NCI-H82 treated with DMSO at 0.1 percent for 48 hours (cell line): ENCODE measurements around the gene FBXO30.

Experiments used
- DNase-seq: peaks from one replicate; lab custom pipeline; 2025; ENCODE audit not compliant: unreplicated experiment; lab: John Stamatoyannopoulos, UW

Gene FBXO30

DNA sequence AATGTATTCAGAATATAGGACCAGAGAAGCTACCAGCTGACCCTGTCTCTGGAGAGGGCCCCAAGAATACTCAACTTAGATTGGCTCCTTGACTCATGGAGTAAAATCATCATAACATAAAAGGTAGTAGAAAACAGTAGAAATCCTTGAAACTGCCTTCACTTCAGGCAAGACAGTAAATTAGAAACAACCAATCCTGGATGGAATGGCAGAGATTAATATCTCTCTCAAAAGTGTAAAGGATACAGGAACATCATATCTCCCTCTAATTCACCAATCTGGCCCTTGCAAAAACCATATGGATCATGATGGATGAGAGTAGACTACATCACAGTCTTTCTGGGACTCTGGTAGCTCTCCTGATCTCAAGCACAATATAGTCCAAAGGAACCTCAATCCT is 58.9 kb downstream of the FBXO30 start:
- no peak for DNase-seq

GRCh38 chr6:145752638-145753037 is 62.0 kb downstream of the FBXO30 start:
- no peak for DNase-seq

- DNase-seq, result no peak
These were observed 65.0 kb downstream of the FBXO30 start for GRCh38 chr6:145749632-145750031.

GRCh38 chr6:145745861-145746260 is 68.7 kb downstream of the FBXO30 start:
- DNase-seq, result no peak

DNA sequence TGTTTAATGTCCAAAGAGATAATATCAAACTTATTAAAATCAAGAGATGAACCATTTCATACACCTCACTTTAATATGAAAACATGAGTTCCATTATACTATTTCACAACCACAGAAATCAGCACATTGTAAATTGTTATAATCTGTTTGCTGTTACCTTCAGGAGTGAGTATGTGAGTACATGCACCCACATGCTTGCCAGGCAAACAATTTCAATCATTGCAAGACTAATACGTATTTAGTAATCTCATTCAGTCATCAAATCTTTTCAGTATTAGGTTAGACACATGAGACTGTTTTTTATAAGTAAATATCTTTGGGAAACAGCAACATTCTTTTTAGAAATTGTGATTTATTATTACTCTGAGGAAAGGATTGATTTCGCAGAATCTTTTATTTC is 70.0 kb downstream of the FBXO30 start:
- no peak for DNase-seq
